ENCODE measurements around the gene SULF2.

DNA sequence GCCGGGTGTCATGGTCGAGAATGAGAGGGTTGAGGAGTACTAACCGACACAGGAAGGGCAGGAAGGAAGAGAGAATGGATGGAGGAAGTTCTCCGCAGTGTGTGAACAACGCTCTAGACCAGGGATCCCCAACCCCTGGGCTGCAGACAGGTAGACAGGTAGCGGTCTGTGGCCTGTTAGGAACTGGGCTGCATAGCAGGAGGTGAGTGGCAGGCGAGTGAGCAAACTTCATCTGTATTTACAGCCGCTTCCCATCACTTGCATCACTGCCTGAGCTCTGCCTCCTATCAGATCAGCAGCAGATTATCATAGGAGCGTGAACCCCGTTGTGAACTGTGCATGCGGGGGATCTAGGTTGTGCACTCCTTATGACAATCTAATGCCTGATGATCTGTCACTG is 62.0 kb downstream of the SULF2 start:
- no peak for TF ChIP-seq POLR2A (IDR thresholded peaks at IDR 0.05)
- TF ChIP-seq, protein P1, sequence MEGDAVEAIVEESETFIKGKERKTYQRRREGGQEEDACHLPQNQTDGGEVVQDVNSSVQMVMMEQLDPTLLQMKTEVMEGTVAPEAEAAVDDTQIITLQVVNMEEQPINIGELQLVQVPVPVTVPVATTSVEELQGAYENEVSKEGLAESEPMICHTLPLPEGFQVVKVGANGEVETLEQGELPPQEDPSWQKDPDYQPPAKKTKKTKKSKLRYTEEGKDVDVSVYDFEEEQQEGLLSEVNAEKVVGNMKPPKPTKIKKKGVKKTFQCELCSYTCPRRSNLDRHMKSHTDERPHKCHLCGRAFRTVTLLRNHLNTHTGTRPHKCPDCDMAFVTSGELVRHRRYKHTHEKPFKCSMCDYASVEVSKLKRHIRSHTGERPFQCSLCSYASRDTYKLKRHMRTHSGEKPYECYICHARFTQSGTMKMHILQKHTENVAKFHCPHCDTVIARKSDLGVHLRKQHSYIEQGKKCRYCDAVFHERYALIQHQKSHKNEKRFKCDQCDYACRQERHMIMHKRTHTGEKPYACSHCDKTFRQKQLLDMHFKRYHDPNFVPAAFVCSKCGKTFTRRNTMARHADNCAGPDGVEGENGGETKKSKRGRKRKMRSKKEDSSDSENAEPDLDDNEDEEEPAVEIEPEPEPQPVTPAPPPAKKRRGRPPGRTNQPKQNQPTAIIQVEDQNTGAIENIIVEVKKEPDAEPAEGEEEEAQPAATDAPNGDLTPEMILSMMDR (IDR thresholded peaks at IDR 0.05) = no peak
